Epidermal melanocyte (primary cell): ENCODE results near the gene SCAND1.

Experiments used
- DNase-seq: peaks from one replicate; pipeline ENCODE4 v3.0.0; 2011; ENCODE audit warnings: low spot score; ENCODE audit not compliant: insufficient read length

The SCAND1 gene

DNA sequence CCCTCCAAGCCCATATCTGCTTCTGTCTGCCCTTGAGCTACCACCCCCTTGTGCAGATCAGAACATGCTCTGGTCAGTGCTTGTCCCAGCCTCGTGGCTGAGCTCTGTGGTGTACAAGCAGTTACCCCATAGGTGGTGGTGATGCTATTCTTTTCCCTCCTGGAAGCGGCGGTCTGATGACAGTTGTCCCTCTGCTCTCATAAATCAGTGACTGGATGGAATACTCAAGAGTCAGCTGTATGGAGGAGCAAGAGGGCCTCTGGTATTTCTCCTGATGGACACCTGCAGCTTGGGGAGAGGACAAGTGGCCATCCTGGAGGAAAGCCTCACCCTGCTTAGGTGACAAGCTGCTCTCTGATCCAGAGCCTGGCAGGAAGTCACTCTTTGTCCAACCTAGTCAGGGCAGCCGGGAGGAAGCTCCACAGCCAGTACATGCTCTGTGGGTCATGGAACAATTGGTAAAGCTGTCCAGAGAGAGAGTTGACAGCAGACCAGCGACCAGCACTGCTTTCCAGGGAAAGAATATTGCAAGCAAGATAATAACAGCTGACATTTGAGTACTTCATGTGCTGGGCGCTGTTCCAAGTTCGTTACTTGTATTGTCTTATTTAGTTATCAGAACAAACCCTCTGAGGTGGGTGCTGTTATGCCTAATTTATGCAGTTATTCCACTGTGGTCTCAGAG lies 47.1 kb downstream of the SCAND1 start:
- DNase-seq, result no peak

DNA sequence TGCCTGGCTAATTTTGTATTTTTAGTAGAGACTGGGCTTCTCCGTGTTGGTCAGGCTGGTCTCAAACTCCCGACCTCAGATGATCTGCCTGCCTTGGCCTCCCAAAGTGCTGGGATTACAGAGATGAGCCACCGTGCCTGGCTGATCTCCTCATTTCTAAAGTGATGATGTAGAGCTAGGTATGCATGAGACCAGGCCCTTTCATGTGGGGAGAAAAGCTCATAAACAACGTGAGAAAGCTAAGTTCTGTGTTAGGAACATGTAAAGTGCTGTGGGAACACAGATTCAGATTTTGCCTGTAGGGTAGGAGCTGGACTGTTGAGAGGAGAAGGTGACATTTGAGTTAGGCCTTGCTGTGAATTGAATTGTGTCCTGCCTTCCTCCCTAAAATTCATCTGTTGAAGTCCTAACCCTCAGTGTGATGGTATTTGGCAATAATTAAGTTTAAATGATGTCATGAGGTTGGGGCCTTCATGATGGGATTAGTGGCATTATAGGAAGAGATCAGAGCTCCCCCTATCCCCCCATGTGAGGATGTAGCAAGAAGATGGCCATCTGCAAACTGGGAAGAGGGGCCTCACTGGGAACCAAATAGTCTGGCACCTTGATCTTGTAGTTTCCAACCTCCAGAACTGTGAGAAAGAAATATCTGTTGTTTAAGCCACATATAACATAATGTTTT lies 49.2 kb downstream of the SCAND1 start:
- DNase-seq, result no peak

DNA sequence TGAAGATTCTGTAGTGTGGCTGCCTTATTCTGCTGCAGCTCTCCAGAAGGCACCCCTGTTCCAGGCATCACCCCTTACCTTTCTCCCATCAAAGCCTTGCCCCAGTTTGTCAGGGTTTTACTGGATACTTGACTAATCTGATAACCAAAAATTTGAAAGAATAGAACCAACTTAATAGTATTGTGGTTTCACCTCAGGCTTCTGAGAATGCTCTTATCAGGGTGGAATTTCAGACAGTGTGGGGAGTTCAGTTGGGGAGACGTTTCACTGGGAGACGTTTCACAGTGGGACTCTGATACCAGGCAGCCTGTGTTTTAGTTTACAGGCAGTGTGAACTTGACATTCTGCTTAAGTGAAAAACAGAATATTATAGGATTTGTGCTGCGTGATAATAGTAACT lies 50.5 kb downstream of the SCAND1 start:
- no peak for DNase-seq
